H1 (cell line): ENCODE measurements around the gene SCO1. TPM values are rescaled to one million over a fixed set of nuclear protein-coding genes. Genes with fewer than 3 reads are reported as not detected.

ENCODE experiments used
- EGR1 ChIP-seq: IDR thresholded peaks from 2 replicates; pipeline ENCODE4 v1.6.1; 2011; ENCODE audit warnings: low read depth, low read length, borderline replicate concordance
- NRF1 ChIP-seq: IDR thresholded peaks from 2 replicates; pipeline ENCODE4 v1.6.1; 2011; ENCODE audit warnings: mild to moderate bottlenecking, low read depth, low read length, improper control_type of control experiment
- polyA plus RNA-seq, 7 experiments: library from polyadenylated mRNA; depleted of rRNA in 3 of 7; stranded (reverse) in 5 of 7; unstranded in 2 of 7; fragments of >200 nt in 5 of 7; fragments of 200-250 nt in 2 of 7; gene quantifications; 1 replicate in 5 of 7; 2 replicates in 1 of 7; 4 replicates in 1 of 7; pipeline versions ENCODE4 v1.2.1 to v1.2.3, GENCODE V29; 2011 to 2013; ENCODE audit warnings: missing spikeins in 2 of 7, mixed read lengths in 2 of 7
- total RNA-seq: library from RNA; stranded (reverse); fragmentation: NEBNext Ultra II Directional; extraction: Animal tissue kit (Norgen Biotek cat#: 25700); gene quantifications from 2 replicates; pipeline ENCODE4 v1.2.1, GENCODE V29; 2021

Gene SCO1
- total and polyA plus RNA-seq, 2 of the 8 experiments (the other 6 are each of a cell fraction or from before 2014, with no cell fraction given): 18.7 to 61.8 TPM

DNA sequence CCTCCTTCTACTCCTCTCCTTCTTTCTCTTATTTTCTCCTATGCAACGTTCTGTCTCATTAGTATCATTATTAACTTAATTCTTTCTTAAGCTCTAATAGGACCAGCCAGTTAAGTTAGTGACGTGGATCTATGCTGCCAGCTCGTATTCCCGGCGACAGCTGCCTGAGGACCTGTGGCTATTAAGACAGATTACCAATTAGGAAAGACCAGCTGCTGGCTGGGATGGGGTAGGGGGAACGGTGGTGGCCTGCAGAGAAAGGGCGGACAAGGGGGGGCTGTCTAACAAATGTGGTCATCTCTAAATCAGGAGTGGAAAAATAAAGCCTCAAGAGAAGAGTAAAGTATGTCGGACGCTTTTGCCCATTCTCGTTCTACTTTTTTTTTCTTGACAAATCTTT is 39.5 kb downstream of the SCO1 start (continued):
- no peak for TF ChIP-seq EGR1
- no peak for TF ChIP-seq NRF1
